Stimulated activated CD8-positive, alpha-beta memory T cell treated with anti-CD3 and anti-CD28 coated beads, Interleukin-2, amount 100 ng/mL, for 1 hour (primary cell): Measurements from ENCODE around the gene ISL1.

ENCODE experiments used
- DNase-seq, 2 donors: peaks; one replicate each; pipeline ENCODE4 v3.0.0-alpha.2; 2020; ENCODE audit warnings: low read depth in 2 of 2

The ISL1 gene

GRCh38 chr5:51386916-51387883, 4.0 kb downstream of the ISL1 start:
- DNase-seq = no peak

- DNase-seq = no peak
These were observed 4.6 kb downstream of the ISL1 start for GRCh38 chr5:51387884-51388275.

- DNase-seq = no peak
These were observed 5.4 kb downstream of the ISL1 start for GRCh38 chr5:51388488-51389287.

GRCh38 chr5:51389288-51389576, 6.0 kb downstream of the ISL1 start:
- DNase-seq = no peak

GRCh38 chr5:51389577-51390463, 6.6 kb downstream of the ISL1 start:
- no peak for DNase-seq

- no peak for DNase-seq
These were observed 7.9 kb downstream of the ISL1 start for GRCh38 chr5:51391175-51391574.

GRCh38 chr5:51392689-51393199, 9.5 kb downstream of the ISL1 start:
- DNase-seq = no peak

- no peak for DNase-seq
These were observed 11.4 kb downstream of the ISL1 start for GRCh38 chr5:51394609-51395008.

- DNase-seq = no peak
These were observed 12.0 kb downstream of the ISL1 start for GRCh38 chr5:51395245-51395644.

GRCh38 chr5:51395666-51396356, 12.6 kb downstream of the ISL1 start:
- no peak for DNase-seq

- no peak for DNase-seq
These were observed 13.5 kb downstream of the ISL1 start for GRCh38 chr5:51396797-51397196.

- no peak for DNase-seq
These were observed 14.7 kb downstream of the ISL1 start for GRCh38 chr5:51397996-51398395.

GRCh38 chr5:51398875-51399642, 15.8 kb downstream of the ISL1 start:
- DNase-seq = no peak

GRCh38 chr5:51399643-51400006, 16.4 kb downstream of the ISL1 start:
- no peak for DNase-seq

- DNase-seq = no peak
These were observed 21.0 kb downstream of the ISL1 start for GRCh38 chr5:51404255-51404654.

GRCh38 chr5:51411921-51412325, 28.7 kb downstream of the ISL1 start:
- DNase-seq = no peak

- no peak for DNase-seq
These were observed 31.3 kb downstream of the ISL1 start for GRCh38 chr5:51414516-51414915.

- no peak for DNase-seq
These were observed 32.9 kb downstream of the ISL1 start for GRCh38 chr5:51416149-51416548.

- no peak for DNase-seq
These were observed 49.9 kb downstream of the ISL1 start for GRCh38 chr5:51433052-51433710.

GRCh38 chr5:51439232-51439631, 56.0 kb downstream of the ISL1 start:
- DNase-seq = no peak
